Measurements from ENCODE around the gene PPFIA4. TPM values are rescaled to one million over a fixed set of nuclear protein-coding genes. Genes with fewer than 3 reads are reported as not detected.

The PPFIA4 gene
- total RNA-seq, 1 donor from 2014 or later = 5.6 TPM

GRCh38 chr1:203080456-203080855 lies 54.2 kb downstream of the PPFIA4 start:
- intact Hi-C loops (cut with micrococcal nuclease) = no loop called here

GRCh38 chr1:203081465-203082230 lies 55.4 kb downstream of the PPFIA4 start:
- intact Hi-C loops (cut with micrococcal nuclease) = no loop called here

GRCh38 chr1:203082231-203082505 lies 55.9 kb downstream of the PPFIA4 start:
- intact Hi-C loops (cut with micrococcal nuclease) = no loop called here

- intact Hi-C loops (cut with micrococcal nuclease) = no loop called here
These were observed 56.5 kb downstream of the PPFIA4 start for GRCh38 chr1:203082571-203083462.

DNA sequence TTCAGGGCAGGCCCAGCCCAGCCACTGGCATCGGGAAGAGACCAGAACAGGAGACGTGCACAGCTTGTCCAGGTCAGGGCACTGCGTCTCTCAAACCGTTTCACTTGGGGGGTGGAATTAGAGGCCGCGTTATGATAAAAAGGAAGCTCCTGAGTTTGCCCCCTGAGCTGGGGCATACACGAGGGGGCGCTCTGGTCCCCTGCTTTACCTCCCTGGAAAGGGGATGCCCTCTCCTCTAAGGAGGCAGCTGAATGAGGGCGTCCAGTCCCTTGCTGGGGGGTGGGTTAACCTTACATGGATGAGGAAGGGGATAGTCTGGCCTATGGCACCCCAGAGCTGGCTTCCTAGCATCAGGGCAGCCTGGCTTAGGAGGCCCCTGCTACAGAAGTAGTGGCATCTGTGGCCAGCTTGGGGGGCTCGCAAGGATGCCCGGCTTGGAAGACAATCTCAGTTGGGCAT lies 57.2 kb downstream of the PPFIA4 start:
- intact Hi-C loops (cut with micrococcal nuclease) = no loop called here

- intact Hi-C loops (cut with micrococcal nuclease) = no loop called here
These were observed 58.6 kb downstream of the PPFIA4 start for GRCh38 chr1:203084588-203085527.

DNA sequence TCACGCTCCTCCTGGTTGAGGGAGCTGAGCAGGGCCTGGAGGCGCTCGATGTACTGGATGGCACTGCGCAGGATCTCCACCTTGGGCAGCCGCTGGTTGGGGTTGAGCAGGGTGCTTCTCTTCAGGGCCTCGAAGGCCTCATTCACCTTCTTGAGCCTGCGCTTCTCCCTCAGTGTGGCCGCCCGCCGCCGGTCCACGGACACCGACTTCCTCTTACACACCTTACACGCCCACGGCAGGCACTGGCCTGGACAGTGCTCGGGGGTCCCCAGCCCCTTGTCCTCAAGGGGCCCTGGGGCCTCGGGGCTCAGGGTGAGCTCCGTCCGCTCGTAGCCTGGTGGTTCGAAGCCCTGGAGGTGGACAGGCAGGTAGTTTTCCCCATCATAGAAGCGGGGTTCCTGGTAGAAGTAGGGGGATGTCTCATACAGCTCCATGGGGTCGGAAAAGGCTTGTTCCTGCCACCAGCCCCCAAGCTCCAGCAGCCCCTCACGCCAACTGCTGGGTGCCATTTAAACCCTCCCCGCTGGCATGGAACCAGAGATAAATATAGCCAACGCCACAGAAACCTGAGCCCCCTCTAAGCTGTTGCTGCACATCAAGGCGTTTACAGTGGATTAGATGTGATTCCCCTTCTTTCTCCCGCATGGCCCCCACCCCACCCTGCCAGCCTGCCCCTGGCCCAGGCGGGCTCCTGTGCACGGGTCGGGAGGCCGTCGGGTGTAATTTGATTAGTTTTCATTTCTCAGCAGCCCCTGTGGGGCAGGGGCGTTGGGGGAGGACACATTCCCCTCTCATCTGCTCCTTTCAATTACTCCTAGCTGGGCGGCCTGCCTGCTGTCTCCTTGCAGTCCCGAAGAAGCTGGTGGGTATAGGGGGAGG lies 59.5 kb downstream of the PPFIA4 start, which contains the start of gene MYOG:
Gene MYOG (minus strand): TSS at position 485 of the 879 bp plus-strand sequence. CDS start 51 bp downstream, at position 434.
- intact Hi-C loops (cut with micrococcal nuclease) = no loop called here

- intact Hi-C loops (cut with micrococcal nuclease) = no loop called here
These were observed 60.9 kb downstream of the PPFIA4 start for GRCh38 chr1:203086992-203087763.

DNA sequence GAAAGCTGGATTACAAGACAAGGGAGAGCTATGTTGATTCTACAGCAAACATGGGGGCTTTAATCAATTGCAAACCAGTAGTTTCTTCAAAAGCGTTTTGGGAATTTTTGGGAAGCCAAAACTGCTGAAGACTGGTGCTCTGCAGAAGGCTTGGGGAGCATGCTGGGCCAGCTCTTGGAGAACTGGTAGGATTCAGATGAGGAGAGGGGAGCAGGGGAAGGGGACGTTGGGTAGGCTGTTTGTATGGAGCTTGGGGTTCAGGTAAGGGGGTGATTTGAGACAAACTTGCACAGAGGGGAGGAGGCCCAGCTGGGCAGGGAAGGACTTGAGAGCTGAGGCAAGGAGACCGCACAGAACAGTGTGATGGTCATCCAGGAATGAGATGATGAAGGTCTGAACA lies 62.1 kb downstream of the PPFIA4 start:
- intact Hi-C loops (cut with micrococcal nuclease) = no loop called here

DNA sequence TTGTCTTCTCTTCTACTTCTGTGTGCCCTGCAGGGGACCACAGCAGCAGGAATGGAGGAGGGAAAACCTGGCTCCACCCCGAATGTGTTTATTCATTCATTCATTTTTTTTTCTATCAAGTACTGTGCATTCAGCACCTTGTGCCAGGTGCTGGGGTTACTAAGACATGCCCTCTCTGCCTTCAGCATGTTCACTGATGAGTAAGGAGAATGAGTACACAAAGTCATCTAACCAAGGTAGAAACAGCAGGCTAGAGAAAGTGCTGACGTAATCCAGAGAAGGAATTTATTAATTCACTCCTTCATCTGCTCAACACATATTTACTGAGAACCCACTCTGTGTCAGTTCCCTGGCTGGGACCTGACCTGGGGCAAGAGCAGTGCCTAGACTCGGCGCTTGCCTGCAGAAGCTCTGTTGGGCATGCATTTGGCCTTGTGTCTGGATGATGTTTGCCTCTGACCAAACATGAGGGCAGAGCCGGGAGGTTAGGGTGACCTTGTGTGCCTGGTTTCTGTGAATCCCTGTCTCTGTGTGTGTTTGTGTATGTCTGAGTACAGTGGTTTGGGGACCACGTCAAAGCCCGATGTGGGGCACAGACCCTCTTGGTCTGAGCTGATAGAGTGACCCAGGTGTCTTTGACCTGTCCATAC lies 62.8 kb downstream of the PPFIA4 start:
- intact Hi-C loops (cut with micrococcal nuclease) = no loop called here

GRCh38 chr1:203089651-203090045 lies 63.4 kb downstream of the PPFIA4 start:
- intact Hi-C loops (cut with micrococcal nuclease) = no loop called here

GRCh38 chr1:203090421-203091198 lies 64.3 kb downstream of the PPFIA4 start:
- intact Hi-C loops (cut with micrococcal nuclease) = no loop called here

DNA sequence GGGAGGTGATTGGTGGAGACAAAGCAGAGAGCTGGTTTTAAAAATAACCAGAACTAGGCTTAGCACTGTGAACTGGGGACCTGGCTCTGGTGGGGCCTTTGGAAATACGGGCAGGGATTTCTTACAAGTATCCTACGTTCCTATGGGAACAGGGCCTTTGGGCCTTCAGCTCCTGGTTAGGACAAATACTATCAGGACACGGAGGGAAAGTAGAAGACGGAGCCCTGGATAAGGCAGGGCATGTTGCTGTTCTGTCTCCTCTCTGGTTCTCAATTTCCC lies 64.8 kb downstream of the PPFIA4 start:
- intact Hi-C loops (cut with micrococcal nuclease) = no loop called here

DNA sequence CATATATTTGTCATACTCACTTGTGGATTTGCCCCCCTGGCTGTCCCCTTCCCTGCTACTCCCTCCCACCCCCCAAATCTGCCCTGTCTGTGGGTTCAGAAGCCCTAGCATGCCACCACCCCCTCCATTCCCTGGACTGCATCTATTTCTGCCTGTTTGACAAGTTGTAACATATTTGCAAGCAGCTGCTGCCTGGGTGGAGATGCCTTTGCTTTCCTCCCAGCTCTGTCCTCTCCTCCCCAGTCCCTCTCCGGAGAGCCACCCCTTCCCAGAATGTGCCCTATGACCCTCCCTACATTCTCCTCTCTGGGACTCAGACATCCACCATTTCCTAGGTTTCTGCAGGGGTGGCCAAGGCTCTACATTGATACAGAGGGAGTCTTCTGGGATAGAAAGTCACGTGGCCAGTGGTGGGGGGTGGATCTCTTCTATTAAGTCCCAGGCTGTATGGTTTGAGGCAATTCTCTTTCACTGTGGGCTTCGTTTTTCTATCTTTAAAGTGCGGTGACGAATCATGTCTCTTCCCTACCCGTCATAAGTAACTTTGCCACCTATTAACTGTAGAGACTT lies 65.6 kb downstream of the PPFIA4 start:
- intact Hi-C loops (cut with micrococcal nuclease) = no loop called here

GRCh38 chr1:203093754-203094410 lies 67.6 kb downstream of the PPFIA4 start:
- intact Hi-C loops (cut with micrococcal nuclease) = no loop called here

DNA sequence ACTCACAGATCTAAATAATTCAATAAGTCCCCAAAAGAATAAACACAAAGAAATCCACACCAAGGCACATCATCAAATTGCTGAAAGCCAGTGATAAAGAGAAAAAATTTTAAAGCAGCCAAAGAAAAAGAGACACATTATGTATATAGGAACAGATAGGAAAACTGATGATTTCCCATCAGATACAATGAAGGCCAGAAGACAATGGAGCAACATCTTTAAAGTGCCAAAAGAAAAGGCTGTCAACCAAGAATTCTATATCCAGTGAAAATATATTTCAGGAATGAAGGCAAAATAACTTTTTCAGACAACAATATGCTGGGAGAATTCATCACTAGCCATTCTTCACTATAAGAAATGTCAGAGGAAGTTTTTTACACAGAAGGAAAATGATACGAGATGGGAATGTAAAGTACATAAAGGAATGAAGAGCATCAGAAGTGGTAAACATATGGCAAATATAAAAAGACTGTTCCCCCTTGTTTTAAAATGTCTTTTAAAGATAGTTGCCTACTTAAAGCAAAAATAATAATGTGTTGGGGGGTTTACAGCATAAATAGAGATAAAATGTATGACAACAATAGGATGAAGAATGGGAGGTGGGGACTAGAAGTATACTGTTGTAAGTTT lies 68.9 kb downstream of the PPFIA4 start:
- intact Hi-C loops (cut with micrococcal nuclease) = no loop called here

- intact Hi-C loops (cut with micrococcal nuclease) = no loop called here
These were observed 70.3 kb downstream of the PPFIA4 start for GRCh38 chr1:203096566-203096965.
